ENCODE results near the gene TMEM138.

GRCh38 chr11:61406067-61406466, 43.9 kb downstream of the TMEM138 start:
- TF ChIP-seq ZNF891 (CRISPR knock-in tag; IDR thresholded peaks at IDR 0.05) = no peak
- TF ChIP-seq ZNF710 (CRISPR knock-in tag; IDR thresholded peaks at IDR 0.05; ENCODE audit: borderline replicate concordance) = no peak
- TF ChIP-seq SNAPC5 (CRISPR knock-in tag; IDR thresholded peaks at IDR 0.05; ENCODE audit: borderline replicate concordance) = no peak
- TF ChIP-seq ZNF383 (CRISPR knock-in tag; IDR thresholded peaks at IDR 0.05; ENCODE audit: borderline replicate concordance) = no peak
- no peak for TF ChIP-seq MAFF (IDR thresholded peaks at IDR 0.05; ENCODE audit: low read depth, low read length)
